ENCODE data around the gene CYB5A. TPM values are rescaled to one million over a fixed set of nuclear protein-coding genes. Genes with fewer than 3 reads are reported as not detected.

The CYB5A gene
- total and polyA plus RNA-seq, 9 of the 15 experiments (the other 6 are each of a cell fraction or from before 2014, with no cell fraction given) = 11.9 to 22.6 (median 14.1) TPM

GRCh38 chr18:74291771-74292540 lies at the start of gene CYB5A (continued):
- 0 out of 2 replicates have a peak, but pooled peaks have one; percentile 26 for TF ChIP-seq L3MBTL2 (IDR thresholded peaks at IDR 0.05)
- no peak for TF ChIP-seq ZNF217 (CRISPR knock-in tag; IDR thresholded peaks at IDR 0.05)
- no peak for TF ChIP-seq MECOM (CRISPR knock-in tag; IDR thresholded peaks at IDR 0.05)
- TF ChIP-seq RBM25 (IDR thresholded peaks at IDR 0.05; ENCODE audit: low read depth, low read length, severe bottlenecking) = peak; percentile 67
- TF ChIP-seq TCF3 (CRISPR knock-in tag; IDR thresholded peaks at IDR 0.05) = no peak
- TF ChIP-seq, protein P1, sequence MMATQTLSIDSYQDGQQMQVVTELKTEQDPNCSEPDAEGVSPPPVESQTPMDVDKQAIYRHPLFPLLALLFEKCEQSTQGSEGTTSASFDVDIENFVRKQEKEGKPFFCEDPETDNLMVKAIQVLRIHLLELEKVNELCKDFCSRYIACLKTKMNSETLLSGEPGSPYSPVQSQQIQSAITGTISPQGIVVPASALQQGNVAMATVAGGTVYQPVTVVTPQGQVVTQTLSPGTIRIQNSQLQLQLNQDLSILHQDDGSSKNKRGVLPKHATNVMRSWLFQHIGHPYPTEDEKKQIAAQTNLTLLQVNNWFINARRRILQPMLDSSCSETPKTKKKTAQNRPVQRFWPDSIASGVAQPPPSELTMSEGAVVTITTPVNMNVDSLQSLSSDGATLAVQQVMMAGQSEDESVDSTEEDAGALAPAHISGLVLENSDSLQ (IDR thresholded peaks at IDR 0.05) = peak; percentile 99
- no peak for TF ChIP-seq SMARCA4 (IDR thresholded peaks at IDR 0.05)
- no peak for TF ChIP-seq ZNF75A (CRISPR knock-in tag; IDR thresholded peaks at IDR 0.05)
- TF ChIP-seq, protein P2, sequence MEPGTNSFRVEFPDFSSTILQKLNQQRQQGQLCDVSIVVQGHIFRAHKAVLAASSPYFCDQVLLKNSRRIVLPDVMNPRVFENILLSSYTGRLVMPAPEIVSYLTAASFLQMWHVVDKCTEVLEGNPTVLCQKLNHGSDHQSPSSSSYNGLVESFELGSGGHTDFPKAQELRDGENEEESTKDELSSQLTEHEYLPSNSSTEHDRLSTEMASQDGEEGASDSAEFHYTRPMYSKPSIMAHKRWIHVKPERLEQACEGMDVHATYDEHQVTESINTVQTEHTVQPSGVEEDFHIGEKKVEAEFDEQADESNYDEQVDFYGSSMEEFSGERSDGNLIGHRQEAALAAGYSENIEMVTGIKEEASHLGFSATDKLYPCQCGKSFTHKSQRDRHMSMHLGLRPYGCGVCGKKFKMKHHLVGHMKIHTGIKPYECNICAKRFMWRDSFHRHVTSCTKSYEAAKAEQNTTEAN (CRISPR knock-in tag; IDR thresholded peaks at IDR 0.05) = no peak
- no peak for TF ChIP-seq ILF3 (IDR thresholded peaks at IDR 0.05; ENCODE audit: borderline replicate concordance)
